ENCODE measurements around the gene PPT1.

DNA sequence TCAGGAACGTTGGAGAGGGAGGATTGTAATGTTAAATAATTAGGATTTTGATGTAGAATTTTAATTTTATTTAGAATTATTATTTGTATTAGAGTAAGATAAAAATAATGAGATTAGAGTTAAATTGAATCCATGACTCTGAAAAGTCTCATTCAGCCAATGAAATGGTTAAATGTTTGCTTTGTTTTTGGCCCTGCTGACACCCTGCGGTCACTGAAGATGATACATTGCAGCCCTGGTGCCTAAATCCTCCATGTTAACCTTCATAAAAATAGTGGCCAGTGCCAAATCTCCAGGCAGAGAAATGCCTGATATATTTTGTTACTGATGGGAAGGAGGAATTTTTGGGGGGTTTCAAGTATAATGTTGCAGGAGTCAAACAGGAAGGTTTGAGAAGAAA is 36.8 kb upstream of the PPT1 start:
- TF ChIP-seq, protein P1, sequence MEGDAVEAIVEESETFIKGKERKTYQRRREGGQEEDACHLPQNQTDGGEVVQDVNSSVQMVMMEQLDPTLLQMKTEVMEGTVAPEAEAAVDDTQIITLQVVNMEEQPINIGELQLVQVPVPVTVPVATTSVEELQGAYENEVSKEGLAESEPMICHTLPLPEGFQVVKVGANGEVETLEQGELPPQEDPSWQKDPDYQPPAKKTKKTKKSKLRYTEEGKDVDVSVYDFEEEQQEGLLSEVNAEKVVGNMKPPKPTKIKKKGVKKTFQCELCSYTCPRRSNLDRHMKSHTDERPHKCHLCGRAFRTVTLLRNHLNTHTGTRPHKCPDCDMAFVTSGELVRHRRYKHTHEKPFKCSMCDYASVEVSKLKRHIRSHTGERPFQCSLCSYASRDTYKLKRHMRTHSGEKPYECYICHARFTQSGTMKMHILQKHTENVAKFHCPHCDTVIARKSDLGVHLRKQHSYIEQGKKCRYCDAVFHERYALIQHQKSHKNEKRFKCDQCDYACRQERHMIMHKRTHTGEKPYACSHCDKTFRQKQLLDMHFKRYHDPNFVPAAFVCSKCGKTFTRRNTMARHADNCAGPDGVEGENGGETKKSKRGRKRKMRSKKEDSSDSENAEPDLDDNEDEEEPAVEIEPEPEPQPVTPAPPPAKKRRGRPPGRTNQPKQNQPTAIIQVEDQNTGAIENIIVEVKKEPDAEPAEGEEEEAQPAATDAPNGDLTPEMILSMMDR (conservative IDR thresholded peaks at IDR 0.05; ENCODE audit: low read depth in 2 of 2) = no peak
- TF ChIP-seq POLR2AphosphoS5 (IDR thresholded peaks at IDR 0.05; ENCODE audit: low read depth) (no peak), EZH2 (IDR thresholded peaks at IDR 0.05; ENCODE audit: low read depth, unreplicated experiment) (no peak), CREB1 (CRISPR knock-in tag; IDR thresholded peaks at IDR 0.05; ENCODE audit: low read depth) (no peak), EZH2phosphoT487 (IDR thresholded peaks at IDR 0.05; ENCODE audit: unreplicated experiment) (no peak), ZNF114 (CRISPR knock-in tag; IDR thresholded peaks at IDR 0.05) (no peak), NANOG (IDR thresholded peaks at IDR 0.05; ENCODE audit: borderline replicate concordance) (no peak), JUNB (IDR thresholded peaks at IDR 0.05; ENCODE audit: unreplicated experiment) (no peak), ZNF331 (CRISPR knock-in tag; IDR thresholded peaks at IDR 0.05; ENCODE audit: low read depth) (no peak)
- TF ChIP-seq, protein P2, sequence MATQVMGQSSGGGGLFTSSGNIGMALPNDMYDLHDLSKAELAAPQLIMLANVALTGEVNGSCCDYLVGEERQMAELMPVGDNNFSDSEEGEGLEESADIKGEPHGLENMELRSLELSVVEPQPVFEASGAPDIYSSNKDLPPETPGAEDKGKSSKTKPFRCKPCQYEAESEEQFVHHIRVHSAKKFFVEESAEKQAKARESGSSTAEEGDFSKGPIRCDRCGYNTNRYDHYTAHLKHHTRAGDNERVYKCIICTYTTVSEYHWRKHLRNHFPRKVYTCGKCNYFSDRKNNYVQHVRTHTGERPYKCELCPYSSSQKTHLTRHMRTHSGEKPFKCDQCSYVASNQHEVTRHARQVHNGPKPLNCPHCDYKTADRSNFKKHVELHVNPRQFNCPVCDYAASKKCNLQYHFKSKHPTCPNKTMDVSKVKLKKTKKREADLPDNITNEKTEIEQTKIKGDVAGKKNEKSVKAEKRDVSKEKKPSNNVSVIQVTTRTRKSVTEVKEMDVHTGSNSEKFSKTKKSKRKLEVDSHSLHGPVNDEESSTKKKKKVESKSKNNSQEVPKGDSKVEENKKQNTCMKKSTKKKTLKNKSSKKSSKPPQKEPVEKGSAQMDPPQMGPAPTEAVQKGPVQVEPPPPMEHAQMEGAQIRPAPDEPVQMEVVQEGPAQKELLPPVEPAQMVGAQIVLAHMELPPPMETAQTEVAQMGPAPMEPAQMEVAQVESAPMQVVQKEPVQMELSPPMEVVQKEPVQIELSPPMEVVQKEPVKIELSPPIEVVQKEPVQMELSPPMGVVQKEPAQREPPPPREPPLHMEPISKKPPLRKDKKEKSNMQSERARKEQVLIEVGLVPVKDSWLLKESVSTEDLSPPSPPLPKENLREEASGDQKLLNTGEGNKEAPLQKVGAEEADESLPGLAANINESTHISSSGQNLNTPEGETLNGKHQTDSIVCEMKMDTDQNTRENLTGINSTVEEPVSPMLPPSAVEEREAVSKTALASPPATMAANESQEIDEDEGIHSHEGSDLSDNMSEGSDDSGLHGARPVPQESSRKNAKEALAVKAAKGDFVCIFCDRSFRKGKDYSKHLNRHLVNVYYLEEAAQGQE (IDR thresholded peaks at IDR 0.05; ENCODE audit: unreplicated experiment) = no peak
- TF ChIP-seq, protein P3, sequence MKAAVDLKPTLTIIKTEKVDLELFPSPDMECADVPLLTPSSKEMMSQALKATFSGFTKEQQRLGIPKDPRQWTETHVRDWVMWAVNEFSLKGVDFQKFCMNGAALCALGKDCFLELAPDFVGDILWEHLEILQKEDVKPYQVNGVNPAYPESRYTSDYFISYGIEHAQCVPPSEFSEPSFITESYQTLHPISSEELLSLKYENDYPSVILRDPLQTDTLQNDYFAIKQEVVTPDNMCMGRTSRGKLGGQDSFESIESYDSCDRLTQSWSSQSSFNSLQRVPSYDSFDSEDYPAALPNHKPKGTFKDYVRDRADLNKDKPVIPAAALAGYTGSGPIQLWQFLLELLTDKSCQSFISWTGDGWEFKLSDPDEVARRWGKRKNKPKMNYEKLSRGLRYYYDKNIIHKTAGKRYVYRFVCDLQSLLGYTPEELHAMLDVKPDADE (IDR thresholded peaks at IDR 0.05) = no peak
- TF ChIP-seq, protein P4, sequence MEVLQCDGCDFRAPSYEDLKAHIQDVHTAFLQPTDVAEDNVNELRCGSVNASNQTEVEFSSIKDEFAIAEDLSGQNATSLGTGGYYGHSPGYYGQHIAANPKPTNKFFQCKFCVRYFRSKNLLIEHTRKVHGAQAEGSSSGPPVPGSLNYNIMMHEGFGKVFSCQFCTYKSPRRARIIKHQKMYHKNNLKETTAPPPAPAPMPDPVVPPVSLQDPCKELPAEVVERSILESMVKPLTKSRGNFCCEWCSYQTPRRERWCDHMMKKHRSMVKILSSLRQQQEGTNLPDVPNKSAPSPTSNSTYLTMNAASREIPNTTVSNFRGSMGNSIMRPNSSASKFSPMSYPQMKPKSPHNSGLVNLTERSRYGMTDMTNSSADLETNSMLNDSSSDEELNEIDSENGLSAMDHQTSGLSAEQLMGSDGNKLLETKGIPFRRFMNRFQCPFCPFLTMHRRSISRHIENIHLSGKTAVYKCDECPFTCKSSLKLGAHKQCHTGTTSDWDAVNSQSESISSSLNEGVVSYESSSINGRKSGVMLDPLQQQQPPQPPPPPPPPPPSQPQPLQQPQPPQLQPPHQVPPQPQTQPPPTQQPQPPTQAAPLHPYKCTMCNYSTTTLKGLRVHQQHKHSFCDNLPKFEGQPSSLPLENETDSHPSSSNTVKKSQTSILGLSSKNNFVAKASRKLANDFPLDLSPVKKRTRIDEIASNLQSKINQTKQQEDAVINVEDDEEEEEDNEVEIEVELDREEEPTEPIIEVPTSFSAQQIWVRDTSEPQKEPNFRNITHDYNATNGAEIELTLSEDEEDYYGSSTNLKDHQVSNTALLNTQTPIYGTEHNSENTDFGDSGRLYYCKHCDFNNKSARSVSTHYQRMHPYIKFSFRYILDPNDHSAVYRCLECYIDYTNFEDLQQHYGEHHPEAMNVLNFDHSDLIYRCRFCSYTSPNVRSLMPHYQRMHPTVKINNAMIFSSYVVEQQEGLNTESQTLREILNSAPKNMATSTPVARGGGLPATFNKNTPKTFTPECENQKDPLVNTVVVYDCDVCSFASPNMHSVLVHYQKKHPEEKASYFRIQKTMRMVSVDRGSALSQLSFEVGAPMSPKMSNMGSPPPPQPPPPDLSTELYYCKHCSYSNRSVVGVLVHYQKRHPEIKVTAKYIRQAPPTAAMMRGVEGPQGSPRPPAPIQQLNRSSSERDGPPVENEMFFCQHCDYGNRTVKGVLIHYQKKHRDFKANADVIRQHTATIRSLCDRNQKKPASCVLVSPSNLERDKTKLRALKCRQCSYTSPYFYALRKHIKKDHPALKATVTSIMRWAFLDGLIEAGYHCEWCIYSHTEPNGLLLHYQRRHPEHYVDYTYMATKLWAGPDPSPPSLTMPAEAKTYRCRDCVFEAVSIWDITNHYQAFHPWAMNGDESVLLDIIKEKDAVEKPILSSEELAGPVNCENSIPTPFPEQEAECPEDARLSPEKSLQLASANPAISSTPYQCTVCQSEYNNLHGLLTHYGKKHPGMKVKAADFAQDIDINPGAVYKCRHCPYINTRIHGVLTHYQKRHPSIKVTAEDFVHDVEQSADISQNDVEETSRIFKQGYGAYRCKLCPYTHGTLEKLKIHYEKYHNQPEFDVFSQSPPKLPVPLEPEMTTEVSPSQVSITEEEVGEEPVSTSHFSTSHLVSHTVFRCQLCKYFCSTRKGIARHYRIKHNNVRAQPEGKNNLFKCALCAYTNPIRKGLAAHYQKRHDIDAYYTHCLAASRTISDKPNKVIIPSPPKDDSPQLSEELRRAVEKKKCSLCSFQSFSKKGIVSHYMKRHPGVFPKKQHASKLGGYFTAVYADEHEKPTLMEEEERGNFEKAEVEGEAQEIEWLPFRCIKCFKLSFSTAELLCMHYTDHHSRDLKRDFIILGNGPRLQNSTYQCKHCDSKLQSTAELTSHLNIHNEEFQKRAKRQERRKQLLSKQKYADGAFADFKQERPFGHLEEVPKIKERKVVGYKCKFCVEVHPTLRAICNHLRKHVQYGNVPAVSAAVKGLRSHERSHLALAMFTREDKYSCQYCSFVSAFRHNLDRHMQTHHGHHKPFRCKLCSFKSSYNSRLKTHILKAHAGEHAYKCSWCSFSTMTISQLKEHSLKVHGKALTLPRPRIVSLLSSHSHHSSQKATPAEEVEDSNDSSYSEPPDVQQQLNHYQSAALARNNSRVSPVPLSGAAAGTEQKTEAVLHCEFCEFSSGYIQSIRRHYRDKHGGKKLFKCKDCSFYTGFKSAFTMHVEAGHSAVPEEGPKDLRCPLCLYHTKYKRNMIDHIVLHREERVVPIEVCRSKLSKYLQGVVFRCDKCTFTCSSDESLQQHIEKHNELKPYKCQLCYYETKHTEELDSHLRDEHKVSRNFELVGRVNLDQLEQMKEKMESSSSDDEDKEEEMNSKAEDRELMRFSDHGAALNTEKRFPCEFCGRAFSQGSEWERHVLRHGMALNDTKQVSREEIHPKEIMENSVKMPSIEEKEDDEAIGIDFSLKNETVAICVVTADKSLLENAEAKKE (CRISPR knock-in tag; IDR thresholded peaks at IDR 0.05) = no peak
